ENCODE measurements around the gene SRC. TPM values are rescaled to one million over a fixed set of nuclear protein-coding genes. Genes with fewer than 3 reads are reported as not detected.
"Not testable (repeated sequence)": the region's sequence is repeated elsewhere in the genome, so short reads cannot be mapped to it uniquely, and the experiment has no call there.

SRC gene
- total RNA-seq, 1 donor from 2014 or later = 20.2 TPM

DNA sequence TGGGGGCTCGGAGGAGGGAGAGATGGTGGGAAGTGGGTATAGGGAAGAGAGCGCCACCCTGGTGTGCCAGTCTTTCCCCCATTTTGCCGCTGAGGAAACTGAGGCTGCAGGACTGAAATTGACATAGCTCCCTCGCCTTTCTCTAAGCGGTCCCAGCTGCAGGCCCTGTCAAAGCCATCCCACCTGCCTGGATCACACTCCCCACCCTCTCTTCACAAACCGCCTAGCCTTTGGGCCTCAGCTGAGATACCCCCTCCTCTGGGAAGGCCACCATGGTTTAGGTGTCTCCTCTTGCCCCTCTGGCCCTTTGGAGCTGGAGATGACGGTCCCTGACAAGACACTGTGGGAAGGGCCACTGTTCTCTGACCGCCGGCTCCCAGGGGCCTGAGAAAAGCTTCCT lies 16.9 kb downstream of the SRC start:
- no peak for DNase-seq (ENCODE audit: low read depth, low spot score)

- no peak for DNase-seq (ENCODE audit: low read depth, low spot score)
These were observed 17.5 kb downstream of the SRC start for GRCh38 chr20:37363221-37364012.

GRCh38 chr20:37364013-37364926 lies 18.3 kb downstream of the SRC start:
- no peak for DNase-seq (ENCODE audit: low read depth, low spot score)

GRCh38 chr20:37364927-37365272 lies 19.0 kb downstream of the SRC start:
- no peak for DNase-seq (ENCODE audit: low read depth, low spot score)

DNA sequence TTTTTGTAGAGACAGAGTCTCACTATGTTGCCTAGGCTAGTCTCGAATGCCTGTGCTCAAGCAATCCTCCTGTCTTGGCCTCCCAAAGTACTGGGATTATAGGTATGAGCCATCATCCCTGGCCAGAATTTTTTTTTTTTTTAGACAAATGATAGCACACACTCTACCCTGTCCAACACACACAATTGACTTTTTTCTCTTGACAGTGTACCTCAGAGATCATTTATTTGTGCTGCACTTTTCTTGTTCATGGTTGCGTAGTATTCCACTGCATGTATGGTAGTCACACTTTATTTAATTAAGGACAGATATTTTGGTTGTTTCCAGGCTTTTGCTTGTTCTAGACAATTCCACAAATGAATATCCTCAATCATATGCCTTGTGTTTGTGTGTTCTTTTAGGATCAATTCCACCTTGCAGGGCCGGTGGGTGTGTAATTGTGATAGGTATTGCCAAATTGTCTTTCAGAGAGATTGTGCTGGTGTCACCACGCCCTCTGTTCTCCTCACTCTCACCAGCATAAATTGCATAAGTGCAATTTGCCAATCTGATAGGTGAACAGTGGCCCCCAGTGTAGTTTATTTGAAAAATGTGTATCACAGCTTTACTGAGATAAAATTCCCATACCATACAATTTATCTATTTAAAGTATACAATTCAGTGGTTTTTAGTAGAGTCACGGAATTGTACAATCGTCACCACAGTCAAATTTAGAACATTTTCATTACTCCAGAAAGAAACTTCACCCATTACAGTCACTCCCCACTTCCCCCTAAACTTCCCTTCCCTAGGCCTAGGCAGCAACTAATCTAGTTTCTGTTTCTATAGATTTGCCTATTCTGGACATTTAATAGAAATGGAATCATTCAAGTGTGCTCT lies 20.1 kb downstream of the SRC start:
- no peak for DNase-seq (ENCODE audit: low read depth, low spot score)

- DNase-seq (ENCODE audit: low read depth, low spot score) = no peak
These were observed 20.8 kb downstream of the SRC start for GRCh38 chr20:37366743-37367142.

GRCh38 chr20:37369846-37370245 lies 23.9 kb downstream of the SRC start:
- no peak for DNase-seq (ENCODE audit: low read depth, low spot score)

GRCh38 chr20:37371845-37372244 lies 25.9 kb downstream of the SRC start:
- not testable (repeated sequence) for DNase-seq (ENCODE audit: low read depth, low spot score)

DNA sequence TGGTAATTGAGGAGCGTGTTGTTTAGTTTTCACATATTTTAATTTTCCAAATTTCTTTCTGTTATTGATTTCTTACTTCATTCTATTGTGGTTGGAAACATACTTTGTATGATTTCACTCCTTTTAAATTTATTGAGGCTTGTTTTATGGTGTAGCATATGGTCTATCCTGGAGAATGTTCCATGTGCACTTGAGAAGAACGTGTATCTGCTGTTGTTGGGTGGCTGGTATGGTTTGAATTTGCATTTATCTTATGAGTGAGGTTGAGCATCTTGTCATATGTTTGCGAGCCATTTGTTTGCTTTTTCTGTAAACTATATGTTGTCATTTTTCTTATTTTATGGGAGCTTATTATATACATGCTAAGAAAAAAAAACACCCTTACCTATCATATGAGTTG lies 26.5 kb downstream of the SRC start:
- no peak for DNase-seq (ENCODE audit: low read depth, low spot score)

GRCh38 chr20:37373020-37373598 lies 27.2 kb downstream of the SRC start:
- no peak for DNase-seq (ENCODE audit: low read depth, low spot score)

- DNase-seq (ENCODE audit: low read depth, low spot score) = no peak
These were observed 29.3 kb downstream of the SRC start for GRCh38 chr20:37375227-37375626.

DNA sequence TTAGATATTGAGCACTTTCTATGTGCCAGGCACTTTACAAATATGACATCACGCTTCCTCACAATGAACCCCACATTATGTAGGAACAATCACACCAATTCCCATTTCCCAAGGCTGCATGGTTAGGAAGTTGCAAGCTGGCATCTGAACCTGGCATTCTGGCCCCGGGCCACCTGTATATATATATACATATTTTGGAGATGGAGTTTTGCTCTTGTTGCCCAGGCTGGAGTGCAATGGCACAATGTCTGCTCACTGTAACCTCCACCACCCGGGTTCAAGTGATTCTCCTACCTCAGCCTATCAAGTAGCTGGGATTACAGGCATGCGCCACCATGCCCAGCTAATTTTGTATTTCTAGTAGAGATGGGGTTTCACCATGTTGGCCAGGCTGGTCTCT lies 30.4 kb downstream of the SRC start:
- DNase-seq (ENCODE audit: low read depth, low spot score) = no peak

DNA sequence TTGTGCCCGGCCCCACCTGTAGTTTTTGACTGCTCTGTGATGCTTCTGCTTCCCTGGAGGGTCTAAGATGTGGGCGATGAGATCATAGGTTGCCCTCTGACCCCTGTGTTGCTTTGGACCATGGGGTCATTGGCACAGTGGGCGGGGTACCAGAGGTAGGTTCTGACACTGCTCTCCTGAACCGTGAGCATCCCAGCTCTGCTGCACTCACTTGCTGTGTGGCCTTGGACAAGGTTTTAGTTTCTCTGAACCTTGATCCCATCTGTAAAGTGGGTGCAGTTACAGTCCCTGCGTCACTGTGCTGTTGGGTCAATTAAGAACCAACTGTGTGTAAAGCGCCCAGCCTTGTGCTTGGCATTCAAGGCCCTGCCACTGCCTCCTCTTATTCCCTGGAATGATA lies 30.9 kb downstream of the SRC start:
- no peak for DNase-seq (ENCODE audit: low read depth, low spot score)

DNA sequence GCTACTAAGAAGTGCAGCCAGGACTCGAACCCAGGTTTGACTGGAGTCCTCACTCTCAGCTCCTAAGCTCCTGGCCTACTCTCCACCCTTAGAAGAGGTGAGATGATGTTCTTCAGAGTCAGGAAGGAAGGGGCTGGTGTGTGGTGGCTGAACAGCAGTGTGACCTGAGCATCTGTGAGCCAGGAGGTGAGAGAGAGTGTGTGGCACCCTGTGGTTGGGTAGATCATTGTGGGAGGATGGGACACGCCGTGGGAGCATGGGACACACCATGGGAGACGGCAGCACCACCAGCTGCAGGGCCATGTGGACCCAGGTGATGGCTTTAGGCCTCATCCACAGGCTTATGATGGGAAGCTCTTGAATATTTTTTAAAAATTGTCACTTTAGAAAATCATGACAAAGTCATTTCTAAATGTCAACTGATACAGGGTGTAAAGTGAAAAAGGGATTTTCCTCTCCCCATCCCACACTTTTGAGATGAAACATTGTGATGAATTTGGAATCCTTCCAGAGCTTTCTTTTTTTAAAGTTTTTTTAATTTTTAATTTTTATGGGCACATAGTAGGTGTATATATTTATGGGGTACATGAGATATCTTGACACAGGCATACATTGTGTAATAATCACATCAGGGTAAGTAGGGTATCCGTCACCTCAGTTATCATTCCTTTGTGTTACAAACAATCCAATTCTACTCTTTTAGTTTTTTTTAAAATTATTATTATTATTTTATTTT lies 31.6 kb downstream of the SRC start:
- no peak for DNase-seq (ENCODE audit: low read depth, low spot score)

- DNase-seq (ENCODE audit: low read depth, low spot score) = no peak
These were observed 32.5 kb downstream of the SRC start for GRCh38 chr20:37378420-37378784.

DNA sequence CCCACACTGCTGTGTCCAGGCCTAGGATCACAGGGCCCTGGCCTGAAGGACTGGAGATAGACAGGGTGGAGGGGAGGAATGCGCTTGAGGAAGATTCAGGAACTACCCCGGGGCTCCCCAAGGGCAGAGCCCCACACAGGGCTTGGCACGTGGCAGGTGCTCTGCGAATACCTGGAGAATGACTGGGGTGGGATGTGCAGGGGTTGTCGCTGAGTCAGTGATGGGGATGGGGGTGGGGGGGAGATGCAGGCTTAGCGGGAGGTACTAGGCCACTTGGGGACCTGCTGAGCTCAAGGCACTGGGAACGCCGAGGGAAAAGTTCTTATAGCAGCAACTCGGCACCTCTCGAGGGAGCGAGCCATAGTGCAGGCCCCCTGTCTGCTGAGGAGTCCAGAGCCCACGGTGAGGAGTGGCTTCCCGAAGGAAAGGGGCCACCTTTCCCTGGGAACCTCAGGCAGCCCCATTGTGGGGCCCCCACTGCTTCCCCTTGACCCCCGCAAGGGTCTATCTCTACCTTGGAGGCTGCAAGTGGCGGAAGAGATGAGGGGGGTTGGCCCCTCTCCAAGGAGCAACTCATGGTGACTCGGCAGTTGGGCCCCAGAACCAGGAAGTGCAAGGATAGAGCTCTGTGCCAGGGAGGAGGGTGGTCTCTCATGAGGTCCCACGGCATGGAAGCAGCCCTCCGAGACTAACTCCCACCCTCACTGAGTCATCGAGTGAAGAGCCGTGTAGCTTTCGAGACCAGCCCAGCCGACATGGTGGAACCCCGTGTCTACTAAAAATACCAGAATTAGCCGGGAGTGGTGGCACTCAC lies 33.1 kb downstream of the SRC start:
- no peak for DNase-seq (ENCODE audit: low read depth, low spot score)

DNA sequence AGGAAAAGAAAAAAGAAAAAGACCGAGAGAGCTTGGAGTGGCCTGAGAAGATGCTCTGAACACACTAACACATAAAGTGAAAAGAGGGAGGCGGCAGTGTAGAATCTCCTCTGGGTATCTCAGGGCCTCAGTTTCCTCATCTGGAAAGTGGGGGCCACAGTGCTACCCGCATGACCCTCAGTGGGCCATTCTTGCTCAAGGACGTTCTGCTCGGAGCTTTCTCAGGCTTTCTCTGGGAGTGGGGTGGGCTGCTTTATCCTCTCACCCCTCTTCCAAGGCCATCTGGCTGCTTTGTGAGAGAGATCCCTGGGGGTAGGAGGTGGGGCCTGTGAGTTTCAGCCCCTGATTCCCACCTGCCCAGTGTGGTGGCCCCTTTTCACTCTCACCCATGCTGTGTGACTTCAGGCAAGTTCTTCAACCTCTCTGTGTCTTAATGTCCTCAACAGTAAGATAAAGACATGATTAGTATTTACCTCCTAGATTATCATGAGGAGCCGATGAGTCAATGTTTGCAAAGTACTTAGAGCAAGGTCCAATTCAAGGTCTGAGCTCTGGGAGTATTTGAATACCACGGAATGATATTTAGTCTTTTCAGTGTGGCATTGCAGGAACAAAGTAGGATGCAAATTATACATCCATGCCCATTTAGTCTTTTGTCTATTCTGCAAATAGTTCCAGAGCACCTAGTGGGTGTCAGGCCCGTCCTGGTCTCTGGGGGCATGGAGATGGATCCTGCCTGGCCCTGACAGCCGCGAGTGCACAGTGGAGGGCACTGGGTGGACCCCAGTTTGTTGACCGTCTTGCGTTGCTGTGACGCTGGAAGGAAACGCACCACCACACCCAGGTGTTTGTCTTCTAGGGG lies 34.3 kb downstream of the SRC start:
- no peak for DNase-seq (ENCODE audit: low read depth, low spot score)

DNA sequence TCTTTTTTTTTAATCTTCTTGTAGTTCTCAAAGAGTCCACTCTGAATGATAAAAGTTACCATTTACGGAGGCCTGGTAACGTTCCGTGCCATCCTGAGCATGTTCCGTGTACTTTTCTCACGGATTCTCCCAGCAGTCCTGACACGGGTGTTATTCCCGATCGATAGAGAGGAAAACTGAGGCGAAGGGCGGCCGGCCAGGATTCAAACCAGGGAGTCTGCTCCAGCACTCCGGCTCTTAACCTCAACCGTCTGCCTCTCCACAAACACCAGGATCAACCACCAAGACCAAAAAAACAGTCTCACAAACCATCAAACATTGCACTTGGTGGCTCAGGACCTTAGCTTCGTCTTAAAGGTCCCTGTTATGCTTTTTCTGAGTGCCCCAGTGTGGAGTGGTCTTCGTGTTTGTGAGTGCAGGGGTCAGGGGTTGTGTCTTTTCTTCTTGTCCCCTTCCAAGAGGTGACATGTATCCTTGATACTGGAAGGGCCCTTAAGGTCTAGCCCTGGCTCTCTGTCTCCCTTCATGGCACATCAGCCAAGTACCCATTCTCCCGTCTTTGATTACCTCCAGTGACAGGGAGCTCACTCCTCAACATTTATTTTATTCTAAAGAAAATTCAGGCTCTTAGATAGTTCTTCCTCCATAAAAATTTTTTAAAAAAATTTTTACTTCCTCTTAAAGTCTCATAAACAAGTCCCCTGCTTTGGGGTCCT lies 35.1 kb downstream of the SRC start:
- DNase-seq (ENCODE audit: low read depth, low spot score) = no peak

Measured in pulmonary artery endothelial cell (primary cell).